Fibroblast of villous mesenchyme (primary cell): ENCODE measurements around the gene DHCR24. TPM values are rescaled to one million over a fixed set of nuclear protein-coding genes. Genes with fewer than 3 reads are reported as not detected.

Source experiments
- DNase-seq: peaks from one replicate; pipeline ENCODE4 v3.0.0-alpha.2; 2010; ENCODE audit warnings: low read depth
- H3K4me3 ChIP-seq: 2 replicates; pipeline ENCODE4 v1.5.1; 2011; ENCODE audit warnings: low read depth, mild to moderate bottlenecking, low read length
- total RNA-seq: library from RNA; depleted of rRNA; stranded (reverse); fragments of >200 nt; gene quantifications from 2 replicates; pipeline ENCODE4 v1.2.3, GENCODE V29; 2012
- TF ChIP-seq, protein P1 (sequence below): IDR thresholded peaks from 2 replicates; pipeline ENCODE4 v1.5.1; 2012; ENCODE audit warnings: low read depth, mild to moderate bottlenecking, low read length; ENCODE audit not compliant: insufficient read depth

Gene DHCR24
- total RNA-seq, 1 donor, result 297 TPM

DNA sequence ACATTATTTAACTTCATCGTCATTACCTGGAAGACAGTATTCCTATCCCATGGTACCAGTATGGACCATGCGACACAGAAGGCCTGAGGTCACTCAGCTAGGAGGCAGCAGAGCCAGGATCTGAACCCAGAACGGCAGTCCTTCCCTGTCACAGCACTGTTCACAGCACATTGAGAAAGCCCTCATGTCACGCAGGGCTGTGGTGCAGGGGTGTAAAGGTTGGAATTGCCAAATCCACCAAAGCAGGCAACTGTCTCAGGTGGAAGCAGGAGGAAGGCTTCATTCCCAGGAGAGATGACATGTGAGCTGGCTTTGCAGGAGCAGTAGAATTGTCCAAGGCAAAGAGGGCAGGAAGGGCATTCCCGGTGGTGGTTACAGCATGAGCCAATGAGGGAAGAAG lies 75.9 kb downstream of the DHCR24 start:
- no peak for DNase-seq
- TF ChIP-seq, protein P1, sequence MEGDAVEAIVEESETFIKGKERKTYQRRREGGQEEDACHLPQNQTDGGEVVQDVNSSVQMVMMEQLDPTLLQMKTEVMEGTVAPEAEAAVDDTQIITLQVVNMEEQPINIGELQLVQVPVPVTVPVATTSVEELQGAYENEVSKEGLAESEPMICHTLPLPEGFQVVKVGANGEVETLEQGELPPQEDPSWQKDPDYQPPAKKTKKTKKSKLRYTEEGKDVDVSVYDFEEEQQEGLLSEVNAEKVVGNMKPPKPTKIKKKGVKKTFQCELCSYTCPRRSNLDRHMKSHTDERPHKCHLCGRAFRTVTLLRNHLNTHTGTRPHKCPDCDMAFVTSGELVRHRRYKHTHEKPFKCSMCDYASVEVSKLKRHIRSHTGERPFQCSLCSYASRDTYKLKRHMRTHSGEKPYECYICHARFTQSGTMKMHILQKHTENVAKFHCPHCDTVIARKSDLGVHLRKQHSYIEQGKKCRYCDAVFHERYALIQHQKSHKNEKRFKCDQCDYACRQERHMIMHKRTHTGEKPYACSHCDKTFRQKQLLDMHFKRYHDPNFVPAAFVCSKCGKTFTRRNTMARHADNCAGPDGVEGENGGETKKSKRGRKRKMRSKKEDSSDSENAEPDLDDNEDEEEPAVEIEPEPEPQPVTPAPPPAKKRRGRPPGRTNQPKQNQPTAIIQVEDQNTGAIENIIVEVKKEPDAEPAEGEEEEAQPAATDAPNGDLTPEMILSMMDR, result no peak
- H3K4me3 ChIP-seq, result no peak overlapping the region

DNA sequence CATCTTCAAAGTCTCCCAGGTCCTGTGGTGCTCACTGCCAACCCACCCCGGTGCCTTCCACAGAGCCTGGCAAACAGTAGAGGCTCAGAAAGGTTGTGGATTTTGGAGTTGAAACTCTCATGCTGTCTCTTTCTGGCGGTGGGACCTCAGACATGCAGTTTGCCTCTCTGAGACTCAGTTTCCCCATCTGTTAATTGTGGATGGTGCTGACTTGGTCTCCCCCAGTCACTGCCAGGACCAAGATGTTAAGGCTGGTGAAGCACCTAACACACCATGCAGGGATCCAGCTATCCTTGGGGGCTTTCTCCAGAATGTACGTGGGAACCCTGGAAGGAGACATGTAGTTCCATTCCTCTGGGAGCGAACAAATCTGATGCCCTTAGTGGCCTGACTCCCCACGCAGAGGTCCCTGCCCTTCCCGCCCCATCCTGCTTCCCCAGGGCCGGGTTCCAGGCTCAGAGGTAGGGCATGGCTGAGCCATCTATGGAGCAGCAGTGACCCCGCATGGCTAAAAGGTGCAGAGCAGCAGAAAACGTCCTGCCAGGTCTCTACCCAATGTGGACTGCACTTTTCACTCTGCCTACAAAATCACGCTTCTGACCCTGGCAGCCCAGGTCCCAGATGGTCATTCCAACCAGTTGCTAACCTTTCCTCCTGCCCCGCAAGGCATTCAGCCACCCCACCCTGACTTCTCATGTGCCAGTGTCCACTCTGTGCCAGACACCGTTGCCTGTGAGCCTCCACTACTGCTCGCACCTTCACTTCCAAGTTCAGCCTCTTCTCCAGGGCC lies 76.6 kb downstream of the DHCR24 start:
- H3K4me3 ChIP-seq, result no peak overlapping the region
- peak; percentile 47 for DNase-seq

DNA sequence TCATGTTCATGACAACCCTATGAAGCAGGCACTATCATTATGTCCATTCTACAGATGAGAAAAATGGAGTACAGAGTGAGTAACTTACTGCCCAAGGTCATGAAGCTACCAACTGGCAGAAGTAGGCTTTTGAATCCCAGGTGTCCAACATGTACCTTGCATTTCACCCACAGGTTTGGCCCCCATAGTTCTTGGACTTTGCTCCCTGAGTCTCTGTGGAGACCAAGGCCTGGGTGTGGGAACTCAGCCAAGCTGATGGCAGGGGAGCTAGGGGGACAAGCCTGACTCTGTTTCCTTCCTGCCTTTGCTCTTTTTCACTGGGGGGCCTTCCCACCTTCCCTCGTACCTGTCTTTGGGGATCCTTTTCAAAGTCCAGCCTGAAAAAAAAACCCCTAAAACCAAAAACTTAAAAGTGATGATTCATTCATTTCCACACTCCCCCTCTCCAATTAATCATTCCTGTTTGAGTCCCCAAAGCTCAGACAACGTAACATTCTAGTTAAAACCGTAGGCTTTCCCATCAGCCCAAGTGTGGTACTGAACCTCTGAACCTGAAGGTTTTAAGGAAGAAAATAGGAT lies 77.4 kb downstream of the DHCR24 start:
- TF ChIP-seq, protein P1, result no peak
- no peak overlapping the region for H3K4me3 ChIP-seq
- no peak for DNase-seq

More for the DNA sequence above, 76.6 kb downstream of the DHCR24 start:
- TF ChIP-seq, protein P1, result peak; percentile 90

GRCh38 chr1:54808443-54809207 lies 78.4 kb downstream of the DHCR24 start:
- TF ChIP-seq, protein P1, result peak; percentile 54

DNA sequence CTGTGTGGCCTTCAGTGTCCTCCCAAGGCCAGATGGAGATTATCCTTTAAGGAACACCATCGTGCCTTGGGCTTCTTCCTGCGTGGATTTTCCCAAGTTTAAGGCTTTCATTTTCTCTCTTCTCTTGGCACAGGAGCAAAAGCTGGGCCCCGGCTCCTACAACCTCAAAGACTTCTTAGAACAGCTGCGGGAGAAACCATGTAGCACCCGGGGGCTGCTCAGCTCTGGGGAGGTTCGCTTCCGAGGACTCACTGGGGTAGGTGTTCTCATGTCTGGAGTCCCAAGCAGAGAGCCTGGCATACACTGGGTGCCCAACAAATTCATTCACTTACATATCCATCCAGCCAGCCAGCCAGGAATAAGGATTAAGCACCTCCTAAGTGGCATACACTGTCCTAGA lies 79.2 kb downstream of the DHCR24 start:
- DNase-seq, result no peak
- TF ChIP-seq, protein P1, result no peak
- no peak overlapping the region for H3K4me3 ChIP-seq

More at GRCh38 chr1:54808443-54809207, 78.4 kb downstream of the DHCR24 start:
- DNase-seq, result no peak
- no peak overlapping the region for H3K4me3 ChIP-seq

DNA sequence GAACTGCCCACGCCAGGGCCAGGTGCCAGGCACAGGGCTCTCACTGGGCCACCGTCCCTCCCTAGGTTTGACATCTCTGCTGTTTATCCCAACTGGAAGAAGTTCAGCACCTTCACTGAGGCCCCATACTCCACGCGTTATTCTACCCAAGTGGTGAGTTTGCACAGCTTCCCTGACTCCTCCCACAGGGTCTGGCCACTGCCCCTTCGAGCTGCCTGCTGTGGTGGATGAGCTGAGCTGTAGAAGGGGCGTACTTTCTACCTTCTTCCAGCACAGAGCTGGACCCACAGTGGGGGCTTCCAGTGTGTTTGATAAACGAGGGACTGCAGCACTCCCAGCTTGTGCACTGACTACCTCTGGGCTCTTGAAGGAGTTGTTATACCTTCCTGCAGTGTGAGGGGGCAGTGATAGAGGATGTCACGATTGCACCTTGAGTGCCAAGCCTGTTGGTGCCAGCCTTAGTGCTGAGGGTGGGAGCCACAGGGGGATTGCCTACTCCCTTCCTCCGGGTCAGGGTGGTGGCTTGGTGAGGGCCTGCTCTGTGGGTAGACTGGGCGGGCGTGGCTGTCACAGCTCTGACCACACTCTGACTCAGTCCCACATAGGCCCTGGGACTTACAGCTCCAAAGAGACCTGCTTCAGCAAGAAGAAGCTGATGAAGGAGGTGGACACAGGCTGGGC lies 79.9 kb downstream of the DHCR24 start:
- no peak for DNase-seq
- TF ChIP-seq, protein P1, result no peak
- H3K4me3 ChIP-seq, result no peak overlapping the region
